NCI-H2029 treated with DMSO at 0.1 percent for 48 hours (cell line): Measurements from ENCODE around the gene CCDC171.
"Not testable (repeated sequence)": the region's sequence is repeated elsewhere in the genome, so short reads cannot be mapped to it uniquely, and the experiment has no call there.

Source experiments
- DNase-seq: peaks from one replicate; lab custom pipeline; 2025; lab: John Stamatoyannopoulos, UW

Gene CCDC171

DNA sequence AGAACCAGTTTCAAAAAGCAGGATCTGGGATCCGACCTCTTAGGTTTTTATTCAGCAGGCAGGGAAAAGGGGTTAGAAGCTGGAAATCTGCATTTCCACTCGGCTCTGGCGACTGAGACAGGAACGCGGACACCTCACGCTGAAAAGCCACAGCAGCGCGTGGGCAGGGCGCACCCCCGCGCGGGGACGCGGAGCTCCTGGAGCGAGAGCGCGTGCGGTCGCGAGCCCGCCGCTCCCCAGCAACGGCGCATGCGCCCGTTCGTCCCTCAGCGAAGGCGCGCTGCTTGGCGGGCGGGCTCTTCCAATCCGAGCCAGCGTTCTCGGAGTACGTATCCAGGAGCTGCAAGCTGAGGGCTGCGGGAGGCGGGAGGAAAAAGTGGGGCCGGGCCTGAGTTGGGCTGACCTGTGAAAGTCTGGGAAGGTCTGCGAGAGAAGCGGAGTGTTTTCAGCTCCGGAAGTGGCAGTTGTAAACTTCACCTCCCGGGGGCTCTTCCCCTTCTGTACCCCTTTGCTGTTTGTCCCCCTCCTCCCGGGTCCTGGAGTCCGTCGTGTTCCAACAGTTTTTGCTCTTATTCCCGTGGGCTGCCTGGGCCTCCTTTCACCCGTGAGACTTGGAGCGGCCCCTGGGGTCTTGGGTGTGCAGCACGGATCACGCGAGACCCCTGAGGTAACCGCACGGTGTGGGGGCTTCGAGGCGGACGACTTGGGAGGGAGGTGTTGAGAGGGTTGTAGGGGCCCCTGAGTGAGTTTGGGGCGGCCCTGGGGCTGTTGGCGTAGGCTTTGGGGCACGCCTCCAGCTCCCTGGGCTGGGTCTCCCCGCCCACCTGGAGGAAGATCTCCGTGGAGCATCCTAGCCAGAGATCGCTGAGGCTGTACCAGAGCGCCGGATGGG, at the start of gene CCDC171:
CCDC171 (plus strand) TSS at position 408 of the 892 bp plus-strand sequence. CDS start 11,046 bp downstream, outside the sequence.
- DNase-seq = peak; percentile 41

DNA sequence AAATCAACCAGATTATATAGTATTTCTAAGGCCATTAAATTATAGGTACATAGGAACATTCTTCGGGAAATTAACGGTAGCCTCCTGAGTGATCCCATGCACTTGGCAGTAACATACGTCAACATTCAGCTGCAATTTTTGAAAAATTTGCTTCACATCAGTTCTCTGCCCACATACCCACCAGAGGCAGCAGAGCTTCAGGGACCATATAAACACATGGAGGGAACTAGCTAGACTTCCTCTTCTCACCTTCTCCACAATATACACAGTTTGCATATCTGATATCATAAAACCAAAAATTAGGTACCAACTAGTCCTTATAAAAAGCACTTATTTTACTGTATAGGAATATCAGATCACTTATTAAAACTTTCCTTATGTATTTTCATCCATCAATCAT, 46.9 kb upstream of the CCDC171 start:
- DNase-seq = no peak

DNA sequence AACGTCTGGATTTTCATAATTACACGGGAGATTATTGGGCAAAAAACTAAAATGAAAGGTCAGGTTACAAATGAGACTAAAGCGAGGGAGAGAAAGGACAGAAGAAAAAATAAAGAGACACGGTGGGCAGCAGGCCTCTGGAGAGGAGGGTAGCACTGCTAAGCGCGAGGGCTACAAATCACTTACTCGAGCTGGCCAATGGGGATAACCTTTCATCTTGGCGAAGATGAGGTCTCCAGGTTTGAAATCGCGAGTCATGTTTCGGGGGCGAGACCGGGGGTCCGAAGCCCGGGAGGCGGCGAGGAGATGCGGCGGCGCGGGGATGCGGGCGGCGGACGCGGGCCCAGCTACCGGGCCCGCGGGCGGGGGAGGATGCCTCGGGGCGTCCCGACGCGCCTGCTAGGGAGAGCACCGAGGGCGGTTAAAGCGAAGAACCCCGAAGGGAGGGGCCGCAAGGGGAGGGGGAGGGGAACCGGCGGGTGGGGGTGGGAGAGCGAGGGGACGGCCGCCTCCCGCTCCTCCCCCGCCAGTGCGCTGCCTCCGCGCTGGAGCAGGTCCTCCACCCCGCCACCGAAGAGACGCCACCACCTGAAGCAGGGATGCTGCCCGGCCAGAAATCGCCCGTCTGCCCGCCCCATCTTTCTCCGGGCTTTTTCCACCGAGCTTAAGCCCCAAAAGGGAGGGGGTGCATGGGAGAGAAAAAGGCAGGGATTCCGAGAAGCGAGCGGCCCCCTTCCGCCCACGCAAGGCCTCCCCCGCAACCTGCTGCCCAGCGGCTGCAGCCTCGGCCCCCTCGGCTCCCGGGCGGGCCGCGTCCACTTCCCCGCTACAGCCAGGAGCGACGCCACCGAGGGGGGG, 42.7 kb upstream of the CCDC171 start:
- DNase-seq = no peak

DNA sequence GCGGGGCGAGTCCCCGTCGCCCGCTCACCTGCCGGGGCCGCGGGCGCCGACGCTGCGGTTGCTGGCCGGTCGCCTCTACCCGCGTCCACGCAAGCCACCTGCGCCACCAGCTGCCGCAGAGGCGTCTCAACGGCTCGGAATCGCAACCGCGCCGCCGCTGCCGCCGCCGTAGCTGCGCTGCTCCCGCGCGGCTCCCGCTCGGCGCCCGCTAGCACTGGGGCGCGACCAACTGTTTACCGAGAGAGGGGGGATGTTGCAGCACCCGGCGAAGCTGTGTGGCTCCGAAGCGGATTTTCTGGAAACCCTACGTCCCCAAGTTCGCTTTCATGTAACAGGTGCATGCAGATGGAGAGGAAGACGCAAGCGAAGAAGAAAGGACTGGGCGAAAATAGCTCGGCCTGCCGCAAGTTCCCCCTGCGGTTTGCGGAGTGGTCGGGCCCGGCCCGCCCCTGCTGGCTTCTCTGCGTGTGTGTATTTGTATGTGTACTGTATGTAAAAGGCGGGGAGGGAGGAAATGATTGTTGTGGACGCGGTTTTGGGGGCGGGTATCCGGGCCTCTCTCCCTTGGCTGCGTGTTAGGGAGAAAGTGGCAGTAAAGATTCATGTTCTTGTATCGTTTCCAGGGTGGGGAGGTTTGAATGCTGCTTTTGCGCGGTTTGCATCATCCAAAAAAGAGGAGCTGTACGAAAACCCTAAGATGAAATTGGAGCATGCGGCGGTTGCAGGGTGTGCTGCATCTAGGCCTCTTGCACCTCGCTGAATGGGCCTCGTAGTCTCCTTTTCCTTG, 41.9 kb upstream of the CCDC171 start, which contains the start of gene PSIP1:
PSIP1 (minus strand) TSS at position 182 of the 787 bp plus-strand sequence. CDS start 782 bp downstream, outside the sequence.
- DNase-seq = peak; percentile 60

DNA sequence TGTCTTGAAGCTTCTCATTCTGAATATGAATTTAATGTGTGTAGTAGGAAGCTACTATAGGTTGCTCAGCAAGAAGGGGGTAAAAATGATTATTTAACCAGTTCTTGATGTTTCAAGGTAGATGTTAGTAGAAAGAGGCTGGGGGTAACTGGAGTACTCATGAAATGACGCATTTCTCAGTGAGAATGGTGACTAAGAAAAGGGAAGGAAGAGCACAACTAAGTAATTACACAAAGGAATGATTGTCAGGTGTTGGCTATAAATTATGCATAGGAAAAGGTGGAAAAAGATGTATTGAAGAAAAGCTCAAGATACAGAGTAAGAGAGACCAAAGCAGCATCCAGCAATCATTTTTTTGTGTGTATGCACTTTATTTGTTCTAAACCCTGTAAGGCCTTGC, 40.6 kb upstream of the CCDC171 start:
- DNase-seq = no peak

DNA sequence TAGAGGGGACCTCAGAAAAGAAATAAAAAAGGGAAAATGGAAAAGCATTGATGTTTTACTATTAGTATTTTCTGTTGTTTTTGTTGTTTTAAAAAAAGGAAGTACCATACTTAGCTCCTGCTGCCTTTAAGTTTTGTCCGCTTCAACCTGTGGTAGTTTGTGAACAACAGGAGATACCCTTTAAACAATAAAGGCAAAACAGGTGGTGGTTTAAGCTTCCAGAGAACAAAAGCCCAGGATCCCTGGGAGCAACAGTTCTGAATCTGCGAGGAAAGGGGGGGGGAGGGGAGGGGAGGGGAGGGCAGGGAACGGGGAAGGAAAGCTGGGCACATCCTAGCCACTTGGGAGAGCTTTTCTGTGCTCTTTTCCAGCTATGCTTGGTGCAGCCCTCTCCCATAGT, 40.0 kb upstream of the CCDC171 start:
- no peak for DNase-seq

DNA sequence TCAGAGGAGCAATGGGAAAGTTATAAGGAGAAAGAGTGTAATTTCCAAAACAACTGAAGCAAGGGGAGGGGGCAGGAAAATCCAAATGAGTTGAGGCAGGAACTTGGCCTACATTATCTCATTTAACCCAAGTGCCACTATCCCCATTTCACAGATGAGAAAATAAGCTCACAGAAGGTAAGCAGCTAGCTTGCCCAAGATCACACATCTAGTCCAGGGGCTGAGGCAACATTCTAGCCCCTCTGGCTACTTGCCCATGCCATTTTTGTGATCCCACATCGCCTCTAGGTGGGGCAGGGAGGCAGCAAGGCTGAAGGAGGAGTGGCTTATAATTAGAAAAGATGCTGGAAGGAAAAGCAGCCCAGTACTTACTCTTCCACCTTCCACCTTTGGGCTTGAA, 39.5 kb upstream of the CCDC171 start:
- no peak for DNase-seq

DNA sequence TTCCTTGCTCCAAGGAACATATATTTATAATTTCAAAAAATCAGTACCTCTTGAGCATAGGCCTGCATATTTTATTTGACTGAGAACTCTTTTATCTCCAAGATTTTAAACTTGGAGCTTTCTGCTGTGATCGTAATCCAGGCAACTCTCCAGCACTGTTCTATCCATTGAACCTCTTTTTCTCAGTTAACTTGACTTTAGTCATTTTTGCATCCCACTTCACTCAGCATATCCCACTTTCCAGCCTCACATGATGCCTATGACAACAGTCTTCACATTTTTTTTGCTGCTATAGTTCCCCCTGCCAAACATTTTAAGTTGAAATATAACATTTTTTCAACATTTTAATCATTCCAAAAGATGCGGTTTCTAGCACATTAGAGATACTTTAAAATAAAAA, 33.0 kb upstream of the CCDC171 start:
- DNase-seq = no peak

DNA sequence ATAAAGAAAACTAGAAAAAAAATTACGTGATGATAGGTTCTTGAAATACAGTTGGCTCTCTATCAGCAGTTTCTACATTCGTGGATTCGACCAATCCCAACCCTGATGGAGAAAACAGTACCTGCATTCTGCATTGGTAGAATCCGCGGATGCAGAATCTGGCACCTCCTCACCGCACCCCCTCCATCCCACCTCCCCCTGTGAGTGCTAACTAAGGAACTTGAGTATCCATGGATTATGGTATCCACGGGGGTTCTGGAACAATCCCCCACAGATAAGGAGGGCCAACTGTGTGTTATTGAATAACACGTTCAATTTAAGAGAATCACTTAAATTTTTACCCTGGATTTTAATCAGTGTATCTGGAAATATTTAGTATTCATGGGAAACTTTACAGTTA, 31.6 kb upstream of the CCDC171 start:
- DNase-seq = no peak

DNA sequence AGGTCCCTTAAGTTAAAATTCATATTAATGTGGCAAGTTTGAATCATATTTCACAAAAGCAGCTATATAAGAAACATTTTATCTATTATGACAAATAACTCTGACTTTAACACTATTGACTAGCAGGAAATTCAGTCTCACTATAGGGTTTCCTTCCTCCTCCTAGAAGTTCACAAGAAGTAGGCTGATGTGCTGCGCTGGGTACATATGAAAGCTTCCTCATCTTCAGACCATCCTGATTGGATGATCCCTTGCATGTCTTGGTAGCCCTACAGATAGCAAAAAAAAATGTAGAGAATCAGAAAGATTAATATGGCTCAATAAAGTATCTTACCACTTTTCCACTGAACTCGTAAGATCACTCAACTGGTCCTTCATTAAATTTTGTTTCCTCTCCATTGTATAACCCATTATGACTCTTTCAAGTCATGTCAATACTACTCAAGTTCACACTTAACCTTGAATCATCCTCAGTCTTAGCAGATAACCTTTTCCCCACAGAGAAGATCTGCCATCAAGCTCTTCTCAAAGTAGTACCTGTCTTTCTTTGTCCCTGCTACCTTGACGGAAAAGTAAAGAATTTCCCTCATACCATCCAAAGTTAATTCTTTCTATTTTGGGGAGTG, 30.6 kb upstream of the CCDC171 start:
- DNase-seq = no peak

DNA sequence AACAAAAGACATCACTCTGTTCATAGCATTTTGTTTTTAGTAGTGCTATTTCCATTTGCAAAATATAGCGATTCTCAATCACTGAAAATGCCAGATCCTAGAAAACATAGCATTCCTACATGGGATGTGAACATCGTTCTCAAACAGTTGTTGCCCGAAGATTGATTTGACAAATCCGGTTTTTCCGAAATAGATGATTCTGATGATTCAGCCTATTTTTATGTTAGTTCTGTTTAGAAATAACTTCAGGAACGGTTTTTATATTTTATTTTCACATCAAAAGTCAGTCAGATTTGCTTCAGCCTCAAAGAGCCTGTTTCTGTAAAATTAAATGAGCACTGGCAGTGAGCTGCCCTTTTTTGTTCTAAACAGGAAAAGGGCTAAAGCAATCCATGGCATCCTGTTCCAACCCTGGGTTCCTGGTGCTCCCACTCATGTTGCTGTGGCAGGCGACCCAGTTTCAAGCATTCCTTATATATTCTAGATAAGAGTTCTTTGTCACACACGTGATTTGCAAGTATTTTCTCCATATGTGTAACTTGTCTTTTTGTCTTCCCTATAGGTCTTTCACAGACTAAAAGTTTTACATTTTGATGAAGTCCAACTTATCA, 27.9 kb upstream of the CCDC171 start:
- DNase-seq = no peak

DNA sequence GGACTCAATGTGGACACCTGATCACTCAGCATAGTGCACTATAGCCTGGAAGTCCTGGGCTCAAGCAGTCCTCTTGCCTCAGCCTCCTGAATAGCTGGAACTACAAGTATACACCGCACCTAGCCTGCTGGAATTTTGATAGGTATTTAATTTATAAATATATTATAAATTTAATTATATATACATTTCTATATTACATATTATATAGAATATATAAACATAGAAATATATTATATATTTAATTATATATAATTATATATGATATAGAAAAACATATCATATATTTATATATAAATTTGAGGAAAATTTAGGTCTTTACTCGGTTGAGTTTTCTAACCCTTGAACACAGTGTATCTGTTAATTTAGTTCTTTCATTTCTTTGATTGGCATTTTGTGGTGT, 26.9 kb upstream of the CCDC171 start:
- DNase-seq = no peak

DNA sequence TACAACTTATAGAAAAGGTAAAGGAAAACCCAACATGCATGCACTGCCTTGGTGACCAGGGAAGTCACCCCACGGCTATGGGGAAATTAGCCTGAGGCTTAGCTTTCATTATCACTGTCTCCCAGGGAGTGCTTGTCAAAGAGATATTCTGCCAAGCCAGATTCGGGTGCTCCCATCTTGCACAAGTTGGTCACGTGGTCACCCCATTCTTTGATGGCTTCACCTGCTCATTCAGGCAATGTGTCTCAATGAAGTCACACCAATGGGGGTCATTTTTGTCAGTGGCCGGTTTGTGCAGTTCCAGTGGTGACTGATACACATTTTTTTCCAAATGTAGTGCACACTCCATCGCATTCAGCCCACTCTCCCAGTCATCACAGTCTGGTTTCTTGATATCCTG, 25.8 kb upstream of the CCDC171 start:
- DNase-seq = not testable (repeated sequence)

DNA sequence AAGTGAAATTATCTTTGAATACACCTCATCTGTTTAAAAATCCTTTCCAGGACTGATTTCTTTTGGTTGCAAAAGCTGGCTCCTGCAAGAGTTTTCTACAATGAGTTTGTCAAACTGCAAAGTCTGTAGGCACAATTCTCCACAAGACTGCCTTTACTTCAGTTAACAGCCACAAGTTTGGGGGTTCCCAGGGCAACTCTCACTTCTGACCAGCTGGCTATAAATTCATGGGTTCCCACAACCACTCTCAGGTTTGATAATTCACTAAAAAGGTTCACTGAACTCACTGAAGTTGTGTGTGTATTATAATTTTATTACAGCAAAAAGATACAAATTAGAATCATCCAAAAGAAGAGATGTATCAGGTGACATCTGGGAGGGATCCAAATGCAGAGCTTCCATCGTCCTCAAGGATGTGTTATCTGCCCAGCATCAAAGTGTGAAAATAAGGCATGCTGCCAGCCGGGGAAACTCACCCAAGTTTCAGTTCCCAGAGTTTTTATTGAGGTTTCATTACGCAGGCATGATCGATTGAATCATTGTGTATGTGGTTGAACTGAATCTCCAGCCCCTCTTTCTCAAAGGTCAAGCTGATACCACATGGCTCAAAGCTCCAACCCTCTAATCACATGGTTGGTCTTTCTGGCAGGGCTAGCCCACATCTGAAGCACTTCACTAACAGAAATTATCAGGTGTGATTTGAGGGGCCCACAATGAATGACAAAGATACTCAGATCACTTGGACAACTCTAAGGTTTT, 23.1 kb upstream of the CCDC171 start:
- no peak for DNase-seq

DNA sequence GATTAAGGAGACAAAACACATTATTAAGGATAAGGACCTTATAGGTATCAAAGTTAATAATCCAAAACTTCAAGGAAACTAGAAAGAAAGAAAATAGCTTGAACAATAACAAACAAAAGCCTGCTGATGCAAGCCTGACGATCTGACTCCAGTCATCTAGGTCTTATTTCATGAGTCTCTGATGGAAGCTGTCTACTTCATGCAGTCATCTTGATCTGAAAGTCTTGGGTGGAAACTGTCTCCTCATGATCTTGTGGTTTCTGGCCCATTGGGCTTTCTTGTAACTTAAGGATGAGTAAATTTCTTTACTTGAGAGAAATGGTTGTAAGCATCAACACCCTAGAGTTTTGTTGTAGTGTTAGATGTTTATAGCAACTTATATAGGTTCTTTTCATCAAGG, 21.5 kb upstream of the CCDC171 start:
- no peak for DNase-seq

DNA sequence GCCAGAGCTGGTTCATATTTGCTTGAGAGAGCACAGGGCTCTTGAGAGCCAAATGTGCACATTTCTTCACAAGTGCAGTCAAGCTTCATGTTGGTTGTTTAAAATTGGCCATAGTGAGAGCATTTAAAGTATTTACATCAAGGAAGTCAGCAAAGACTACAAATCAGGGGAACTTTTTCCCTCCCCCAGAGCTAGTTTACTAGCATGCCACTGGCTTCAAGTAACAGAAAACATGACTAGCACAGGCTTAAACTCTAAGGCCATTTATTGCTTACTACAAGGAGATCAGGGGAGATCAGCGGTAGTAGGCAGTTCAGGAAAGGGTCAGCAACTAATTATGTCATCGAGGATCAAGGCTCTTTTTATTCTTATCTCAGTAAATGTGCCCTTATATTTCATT, 11.0 kb upstream of the CCDC171 start:
- no peak for DNase-seq

DNA sequence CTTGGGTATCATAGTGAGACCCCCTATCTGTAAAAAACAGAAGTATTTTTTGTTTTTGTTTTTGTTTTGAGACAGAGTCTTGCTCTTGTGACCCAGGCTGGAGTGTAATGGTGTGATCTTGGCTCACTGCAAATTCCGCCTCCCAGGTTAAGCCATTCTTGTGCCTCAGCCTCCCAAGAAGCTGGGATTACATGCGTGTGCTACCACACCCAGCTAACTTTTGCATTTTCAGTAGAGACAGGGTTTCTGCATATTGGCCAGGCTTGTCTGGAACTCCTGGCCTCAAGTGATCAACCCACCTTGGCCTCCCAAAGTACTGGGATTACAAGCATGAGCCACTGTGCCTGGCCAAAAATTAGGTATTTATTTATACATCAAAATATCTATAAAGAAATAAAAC, 10.2 kb upstream of the CCDC171 start:
- no peak for DNase-seq

DNA sequence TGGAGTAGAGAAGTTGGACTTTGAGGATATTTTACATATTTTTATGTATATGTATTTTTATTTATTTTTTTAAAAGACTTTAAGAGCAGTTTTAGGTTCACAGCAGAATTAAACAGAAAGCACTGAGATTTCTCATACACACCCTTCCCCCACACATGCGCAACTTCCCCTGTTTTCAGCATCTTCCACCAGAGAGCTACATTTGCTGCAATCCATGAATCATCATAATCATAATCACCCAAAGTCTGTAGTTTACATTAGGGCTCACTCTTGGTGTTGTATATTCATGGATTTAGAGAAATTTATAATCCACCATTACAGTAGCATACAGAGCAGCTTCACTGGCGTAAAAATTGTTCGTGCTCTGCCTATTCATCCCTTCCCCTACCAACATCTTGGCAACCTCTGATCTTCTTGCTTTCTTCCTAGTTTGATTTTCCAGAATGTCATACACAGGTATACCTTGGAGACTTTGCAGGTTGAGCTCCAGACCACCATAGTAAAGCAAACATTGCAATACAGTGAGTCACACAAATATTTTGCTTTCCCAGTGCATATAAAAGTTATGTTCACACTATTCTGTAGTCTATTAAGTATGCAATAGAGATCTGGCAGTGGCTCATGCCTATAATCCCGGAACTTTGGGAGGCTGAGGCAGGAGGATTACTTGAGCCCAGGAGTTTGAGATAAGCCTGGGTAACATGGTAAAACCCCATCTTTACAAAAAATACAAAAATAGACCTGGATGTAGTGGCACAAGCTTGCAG, 9.6 kb upstream of the CCDC171 start:
- no peak for DNase-seq

DNA sequence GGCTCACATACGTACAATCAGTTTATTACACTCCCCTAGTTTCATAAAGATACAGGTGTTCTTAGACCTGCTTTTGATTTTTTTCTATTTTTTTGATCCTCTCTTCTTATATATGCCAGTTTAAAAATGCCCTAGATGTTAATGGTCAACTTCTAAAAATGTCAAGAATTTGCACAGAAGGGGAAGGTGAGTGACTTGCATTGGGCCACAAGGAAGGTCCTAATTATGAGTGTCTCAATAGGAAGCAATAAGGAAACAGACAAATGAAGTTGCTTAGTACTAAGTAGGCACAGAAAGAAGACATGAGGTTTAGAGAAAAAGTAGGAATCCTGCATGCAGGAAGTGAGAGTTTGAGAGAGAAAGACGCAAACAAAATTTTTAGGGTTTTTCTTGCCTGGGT, 3.2 kb upstream of the CCDC171 start:
- DNase-seq = no peak

DNA sequence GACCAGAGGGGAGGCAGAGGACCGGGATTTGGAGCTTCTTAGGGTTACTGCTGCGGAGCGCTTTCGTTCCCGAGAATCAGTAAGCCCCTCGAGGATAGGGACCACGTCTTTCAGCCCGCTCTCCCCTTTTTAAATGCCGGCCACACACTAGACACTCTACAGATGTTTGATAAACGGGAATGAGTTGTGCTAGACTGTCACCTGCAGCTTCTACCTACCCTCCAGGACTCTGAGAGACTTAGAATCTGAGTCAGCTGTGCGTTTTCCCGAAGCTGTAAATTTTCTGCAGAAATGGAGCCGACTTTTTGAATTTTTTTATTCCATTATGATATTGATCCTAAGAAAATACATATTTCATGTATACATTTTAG, 670 bp downstream of the CCDC171 start:
- no peak for DNase-seq
